Stromal cell of bone marrow (primary cell): ENCODE results near the gene TMEM106B.
A peak's percentile ranks its signal among the peaks of the same experiment; 100 is the strongest.

Experiments used
- DNase-seq: peaks from one replicate; pipeline ENCODE4 v3.0.0-alpha.2; 2012; ENCODE audit warnings: low read depth

Gene TMEM106B

DNA sequence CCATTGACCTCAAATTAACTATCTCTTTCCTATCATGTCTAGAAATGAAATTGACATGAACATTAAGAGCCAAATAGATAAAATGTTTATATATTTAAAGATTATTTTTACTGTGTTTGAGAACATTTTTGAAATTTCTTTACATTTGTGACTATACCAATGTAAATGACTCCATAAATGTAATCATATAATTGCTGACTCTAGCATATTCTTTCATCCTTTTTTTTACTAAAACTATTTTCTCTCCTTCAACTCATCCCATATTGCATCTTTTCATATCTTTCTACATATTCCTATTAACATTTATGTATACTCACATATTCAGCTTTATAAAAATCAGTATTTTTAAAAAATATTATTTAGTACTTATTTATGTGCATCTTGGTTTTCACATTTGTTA, 16.9 kb downstream of the TMEM106B start:
- no peak for DNase-seq

DNA sequence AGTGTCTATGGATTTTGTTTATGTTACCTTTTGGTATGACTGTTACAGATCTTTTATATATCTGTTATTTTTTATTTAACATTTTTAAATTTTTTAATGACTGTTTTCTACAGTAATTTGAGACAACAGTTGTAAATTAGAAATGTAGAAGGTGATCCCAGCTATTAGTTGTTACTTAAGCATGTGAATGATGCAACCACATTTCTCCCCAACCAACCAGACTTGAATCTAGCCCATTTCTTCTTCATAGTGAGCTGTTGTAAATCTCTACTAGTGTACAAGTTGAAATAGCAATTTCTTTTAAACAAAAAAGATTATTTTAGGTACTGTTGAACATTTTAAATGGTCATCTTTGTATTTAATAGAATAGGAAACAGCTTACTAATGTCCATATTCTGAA, 18.0 kb downstream of the TMEM106B start:
- no peak for DNase-seq

DNA sequence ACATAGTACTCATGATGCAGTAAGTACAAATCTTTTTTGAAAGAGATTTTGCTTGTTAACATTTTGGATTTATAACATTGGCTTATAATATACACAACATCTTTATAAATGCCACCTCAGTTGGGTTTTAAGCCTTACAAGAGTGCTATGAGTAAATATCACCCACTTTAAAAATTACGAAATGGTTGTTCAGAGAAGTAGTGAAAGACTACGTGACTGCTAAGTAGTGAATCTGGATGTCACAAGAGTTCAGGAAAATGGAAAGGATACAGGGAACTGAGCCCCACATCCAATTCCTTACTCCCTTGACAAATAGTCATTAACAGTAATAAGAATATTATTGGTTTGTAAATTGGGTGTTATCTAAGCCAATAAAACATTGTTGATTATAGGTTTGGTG, 20.0 kb downstream of the TMEM106B start:
- DNase-seq = no peak

DNA sequence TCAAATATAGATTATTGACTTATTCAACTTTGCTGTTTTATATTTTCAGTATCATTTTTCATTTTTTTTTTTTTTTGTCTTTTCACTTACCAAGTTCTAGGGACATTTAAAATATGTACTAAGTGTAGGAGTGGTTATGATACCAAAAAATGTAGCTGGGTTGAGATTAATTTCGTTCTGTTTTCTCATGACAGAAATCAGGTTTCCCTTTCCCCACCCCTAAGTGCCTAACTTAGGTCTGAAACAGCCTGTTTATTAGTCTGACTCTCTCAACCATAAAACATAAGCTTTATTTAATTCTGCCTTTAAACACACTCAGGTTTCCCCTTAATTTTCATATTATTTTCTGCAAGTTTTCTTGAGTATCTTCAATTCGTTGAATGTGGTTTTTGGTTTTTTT, 22.1 kb downstream of the TMEM106B start:
- no peak for DNase-seq

DNA sequence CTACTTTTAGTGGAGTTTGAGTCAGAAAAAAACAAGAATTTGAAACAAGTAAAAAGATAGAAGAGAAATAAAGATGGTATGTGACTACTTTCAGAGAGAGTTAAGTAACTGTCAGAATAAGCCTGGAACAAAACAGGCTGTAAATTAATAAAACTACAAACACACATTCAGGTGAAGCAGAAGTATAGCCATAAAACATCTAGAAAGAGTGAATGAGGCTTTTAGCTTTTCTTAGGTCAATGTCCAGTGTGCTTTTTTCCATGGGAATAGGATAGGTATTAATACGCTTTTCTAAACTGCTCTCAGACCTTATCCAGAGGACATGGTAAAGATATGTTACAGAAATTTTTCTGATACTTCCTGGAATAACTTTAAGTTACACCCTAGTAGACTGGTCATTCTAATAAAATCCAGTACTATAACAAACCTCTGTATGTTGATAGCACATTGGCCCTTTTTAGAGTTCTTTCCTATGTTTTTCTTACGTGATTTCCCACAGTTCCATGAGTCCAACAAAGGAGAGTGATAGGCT, 23.3 kb downstream of the TMEM106B start:
- DNase-seq = no peak

DNA sequence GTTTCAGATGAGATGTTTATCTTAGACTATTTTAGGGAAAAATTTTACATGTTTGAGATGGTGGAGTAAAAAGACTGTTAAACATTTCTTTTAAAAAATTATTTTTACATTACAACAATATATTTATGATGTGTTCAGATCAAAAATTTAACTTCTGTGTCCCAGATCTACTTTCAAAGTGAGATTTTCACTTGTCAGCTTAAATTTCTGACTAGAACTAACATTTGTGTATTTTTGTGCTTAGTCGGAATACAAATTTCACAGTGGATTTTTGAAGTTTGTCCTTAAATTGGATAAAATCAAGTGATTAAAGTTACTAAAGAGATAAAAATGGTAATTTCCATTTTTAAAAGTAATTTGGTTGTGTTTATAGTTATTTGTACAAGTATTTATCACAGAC, 24.9 kb downstream of the TMEM106B start:
- DNase-seq = no peak

DNA sequence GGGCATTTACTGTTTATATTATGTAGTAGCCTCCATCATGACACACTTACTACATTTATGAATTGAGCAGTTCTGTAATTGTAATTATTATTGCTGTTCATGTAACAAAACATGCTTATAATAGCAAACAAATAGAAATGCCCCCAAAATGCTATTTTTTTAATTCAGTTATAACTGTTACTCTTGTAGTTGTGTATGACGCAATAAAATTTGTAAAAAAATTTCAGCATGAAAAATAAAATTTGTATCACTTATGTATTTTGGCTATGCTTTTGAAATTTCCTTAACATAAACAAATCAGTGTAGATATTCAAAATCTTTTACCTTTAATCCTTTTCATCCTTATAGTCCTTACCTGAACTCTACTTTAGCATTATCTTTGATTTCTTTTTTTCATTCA, 25.9 kb downstream of the TMEM106B start:
- DNase-seq = no peak

DNA sequence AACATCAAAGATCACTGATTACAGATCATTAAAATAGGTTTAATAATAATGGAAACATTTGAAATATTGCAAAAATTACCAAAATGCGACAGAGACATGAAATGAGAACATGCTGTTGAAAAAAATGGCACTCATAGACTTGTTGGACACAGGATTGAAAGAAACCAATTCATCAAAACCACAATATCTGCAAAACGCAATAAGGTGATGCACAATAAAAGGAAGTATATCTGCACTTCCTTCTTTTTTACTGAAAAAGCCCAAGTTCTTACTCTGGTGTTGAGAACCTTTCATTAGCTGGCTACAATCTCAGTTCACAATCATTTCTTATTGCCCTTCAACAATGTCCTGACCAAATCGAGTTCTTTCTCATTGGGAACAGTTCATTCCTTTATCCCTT, 28.7 kb downstream of the TMEM106B start:
- no peak for DNase-seq

DNA sequence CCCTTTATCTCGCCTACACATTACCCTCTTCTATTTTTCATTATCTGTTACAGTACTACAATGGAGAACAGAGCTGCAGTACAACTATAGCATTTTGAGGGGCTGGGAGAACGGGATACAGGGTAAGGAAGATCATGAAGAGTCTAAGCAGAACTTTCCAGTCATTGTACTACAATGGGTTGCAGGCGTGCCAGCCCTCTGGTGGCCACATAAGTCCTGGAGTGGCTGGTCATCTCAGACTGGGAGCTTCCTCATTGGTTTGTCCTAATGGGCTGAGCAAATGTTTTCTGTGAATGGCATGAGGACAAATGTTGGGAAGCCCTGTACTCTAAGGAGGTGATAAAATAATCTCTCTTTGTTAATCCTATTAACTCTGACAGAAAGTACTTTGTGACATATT, 33.0 kb downstream of the TMEM106B start:
- no peak for DNase-seq

DNA sequence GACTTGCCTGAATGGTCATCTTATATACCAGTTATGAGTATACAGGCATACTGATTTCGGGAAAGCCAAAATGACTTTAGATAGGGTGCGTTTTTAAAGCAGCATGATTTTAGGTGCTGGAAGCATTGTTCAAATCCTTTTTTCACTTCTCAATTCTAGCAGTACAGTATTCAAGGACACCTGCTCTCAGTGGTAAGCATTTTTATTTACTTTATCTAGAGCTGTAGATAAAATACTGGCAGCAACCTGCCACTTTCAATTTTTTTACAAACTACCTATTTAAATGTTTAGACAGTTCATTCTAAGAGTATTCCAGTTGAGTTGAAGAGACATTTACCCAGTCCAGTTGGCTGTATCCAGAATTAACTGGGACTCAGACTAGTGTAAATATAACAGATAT, 33.6 kb downstream of the TMEM106B start:
- no peak for DNase-seq

DNA sequence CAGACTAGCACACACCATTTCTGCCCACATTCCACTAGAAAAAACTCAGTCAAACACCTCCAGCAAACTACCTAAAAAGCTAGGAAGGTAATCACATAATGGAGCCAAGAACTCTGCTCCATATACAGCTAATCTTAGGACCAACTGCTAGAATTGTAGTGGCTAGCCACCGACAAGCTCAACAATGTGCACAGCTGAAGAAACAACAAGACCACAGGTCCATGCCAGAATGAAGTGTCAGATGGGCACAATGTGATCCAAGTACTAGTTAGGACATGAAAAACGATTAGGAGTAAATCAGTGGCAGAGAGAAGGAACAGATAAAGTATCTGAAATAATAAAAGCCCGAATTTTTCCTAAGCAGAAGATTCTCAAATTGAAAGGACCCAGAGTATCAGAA, 38.6 kb downstream of the TMEM106B start:
- DNase-seq = no peak

DNA sequence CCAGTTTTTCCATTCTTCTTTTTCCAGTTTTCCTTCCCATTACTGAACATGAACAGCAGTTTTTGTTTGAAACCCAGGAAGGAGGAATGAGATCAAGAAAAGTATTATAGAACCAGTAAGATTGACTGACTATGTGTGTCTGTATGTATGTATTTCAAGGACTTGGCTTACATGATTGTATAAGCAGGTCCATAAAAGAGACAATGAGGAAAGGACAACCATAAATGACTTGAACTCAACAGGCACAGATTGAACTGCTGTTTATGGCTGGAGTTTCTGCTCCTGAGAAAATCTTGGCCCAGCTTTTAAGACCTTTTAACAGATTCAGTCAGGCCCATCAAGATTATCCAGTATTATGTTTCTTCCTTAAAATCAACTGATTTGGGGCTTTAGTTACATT, 39.1 kb downstream of the TMEM106B start:
- DNase-seq = no peak

DNA sequence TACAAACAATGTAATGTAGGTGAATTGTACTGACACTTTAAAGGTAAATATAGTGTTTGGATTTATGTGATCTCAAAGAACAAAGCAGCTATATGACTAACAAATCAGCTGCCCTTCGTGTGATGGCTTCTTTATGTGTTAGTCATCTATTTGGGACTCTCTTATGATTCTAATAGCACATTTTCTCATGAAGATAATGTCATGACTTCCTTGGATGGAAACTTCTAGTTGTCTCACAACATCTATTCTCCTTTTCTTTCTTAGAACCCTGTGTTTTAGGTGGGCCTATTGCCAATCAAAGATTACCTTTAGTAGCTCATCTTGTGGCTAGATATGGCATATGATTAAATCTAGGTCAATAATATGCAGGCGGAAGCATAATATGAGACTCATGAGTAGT, 45.0 kb downstream of the TMEM106B start:
- DNase-seq = no peak

DNA sequence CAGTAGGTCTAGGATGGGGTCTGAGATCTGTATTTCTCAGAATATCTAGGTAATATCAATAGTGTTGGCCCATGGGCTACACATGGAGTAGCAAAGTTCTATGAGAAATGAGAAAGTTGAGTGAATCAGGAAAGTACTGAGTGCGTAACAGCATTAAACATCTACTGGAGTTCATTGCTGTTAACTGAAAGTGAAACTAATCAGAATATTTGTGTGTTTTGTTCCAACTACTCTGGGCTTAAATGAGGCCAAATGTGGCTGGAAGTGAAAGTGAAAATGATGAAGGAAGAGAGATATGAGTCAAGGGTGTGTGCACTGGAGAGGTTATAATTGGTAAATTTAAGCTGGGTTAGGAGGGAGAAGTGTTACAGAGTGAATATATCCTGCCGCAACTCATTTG, 46.5 kb downstream of the TMEM106B start:
- peak; percentile 26 for DNase-seq

DNA sequence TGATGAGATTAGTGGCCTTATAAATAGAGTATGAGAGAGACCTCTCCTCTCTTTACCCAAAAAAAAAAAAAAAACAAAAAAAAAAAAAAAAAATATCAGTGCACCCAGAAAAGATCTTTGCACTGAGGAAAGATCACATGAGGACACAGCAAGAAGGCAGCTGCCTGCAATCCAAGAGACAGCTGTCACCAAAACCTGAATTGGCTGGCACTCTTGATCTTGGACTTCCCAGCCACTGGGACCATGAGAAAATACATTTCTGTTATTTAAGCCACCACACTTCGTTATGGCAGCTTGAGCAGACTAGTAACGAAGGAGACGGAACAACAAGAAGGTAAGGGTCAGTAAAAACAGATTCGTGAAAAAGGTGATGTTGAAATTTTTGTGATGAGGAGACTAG, 47.0 kb downstream of the TMEM106B start:
- DNase-seq = no peak

DNA sequence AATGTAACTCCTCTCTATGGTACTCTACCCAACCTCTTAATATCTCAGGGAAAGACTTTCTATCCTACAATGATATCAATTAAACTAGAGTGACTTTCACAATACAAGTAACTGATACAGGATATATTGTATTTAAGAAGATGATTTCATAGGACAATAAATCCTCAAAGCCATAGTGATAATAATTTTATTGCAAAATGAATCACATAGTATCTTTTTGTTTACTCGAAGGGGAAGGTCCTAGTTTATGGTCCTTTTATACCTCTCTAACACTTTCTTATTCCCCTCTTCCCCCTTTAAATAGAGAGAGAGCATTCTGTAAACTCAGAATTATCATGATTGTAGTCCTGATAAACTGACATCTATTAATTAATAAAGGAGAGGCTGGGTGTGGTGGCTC, 56.4 kb downstream of the TMEM106B start:
- no peak for DNase-seq

DNA sequence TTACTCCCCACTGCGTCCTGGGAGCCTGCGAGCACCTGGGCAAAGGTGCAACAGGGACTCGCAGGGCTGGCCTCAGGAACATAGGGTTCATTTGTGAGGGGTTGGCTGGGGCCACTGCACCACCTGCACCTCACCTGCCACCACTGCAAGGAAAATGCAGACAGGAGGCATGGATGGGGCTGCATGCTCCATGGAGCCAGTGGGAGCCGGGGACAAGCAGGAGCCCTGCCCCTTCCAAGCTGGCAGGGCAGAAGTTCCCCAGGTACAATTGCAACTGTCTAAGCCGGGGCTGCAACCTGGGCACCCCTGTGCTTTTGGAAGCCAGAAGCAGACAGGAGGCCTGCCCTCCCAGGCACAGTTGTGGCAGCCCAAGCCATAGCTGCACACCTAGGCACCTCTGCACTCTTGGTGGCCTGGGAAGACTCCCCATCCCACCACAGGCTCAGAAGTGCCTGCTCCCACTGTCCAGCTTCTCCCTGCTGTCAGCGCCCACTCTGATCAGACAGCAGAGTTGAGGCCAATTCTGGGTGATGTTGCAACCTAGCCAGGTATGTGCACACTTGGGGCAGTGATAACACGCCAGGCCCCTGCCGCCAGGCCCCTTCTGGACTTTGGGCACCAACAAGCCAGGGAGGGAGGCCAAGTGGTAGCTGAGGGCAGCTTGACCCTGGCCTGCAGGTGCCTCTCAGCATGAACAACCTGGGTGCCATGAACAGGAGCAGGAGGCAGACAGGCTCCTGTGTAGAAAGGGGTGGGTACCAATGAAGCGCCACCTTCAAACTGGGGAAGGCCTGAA, 58.2 kb downstream of the TMEM106B start:
- no peak for DNase-seq

DNA sequence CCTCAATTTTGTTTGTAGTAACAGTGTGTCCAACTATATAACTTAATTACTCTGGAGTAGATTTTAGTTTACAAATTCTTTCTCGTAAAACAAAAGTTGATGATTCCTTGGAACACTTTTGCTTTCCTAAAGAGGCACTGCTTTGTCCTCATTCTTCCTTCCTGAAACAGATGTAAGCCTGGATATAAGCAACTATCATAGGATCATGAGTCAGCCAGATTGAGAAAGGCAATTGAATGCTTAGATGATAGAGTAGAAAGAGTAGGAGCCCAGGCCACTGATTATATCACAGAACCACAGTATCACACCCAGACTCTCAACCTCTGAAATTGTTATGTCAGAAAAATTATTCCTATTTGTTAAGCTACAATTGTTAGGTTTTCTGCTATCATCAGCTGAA, 69.9 kb downstream of the TMEM106B start:
- no peak for DNase-seq

DNA sequence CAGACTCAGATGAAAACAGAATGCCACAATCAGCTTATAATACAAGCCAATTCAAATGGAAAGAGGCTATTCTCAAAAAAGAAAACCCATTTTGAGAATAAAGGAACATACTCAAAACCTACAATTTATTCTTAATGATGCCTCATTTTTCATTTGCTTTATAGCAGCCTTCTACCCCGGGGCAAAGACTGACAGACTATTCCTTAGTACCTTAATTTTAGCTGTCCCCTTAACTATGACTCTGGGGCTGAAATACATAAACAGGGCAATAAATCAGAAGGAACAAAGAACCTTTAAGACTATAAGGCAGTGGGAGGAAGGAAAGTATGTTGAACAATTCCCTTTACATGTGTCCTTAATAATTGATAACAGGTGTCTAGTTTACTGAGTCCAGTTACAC, 76.8 kb downstream of the TMEM106B start:
- no peak for DNase-seq

DNA sequence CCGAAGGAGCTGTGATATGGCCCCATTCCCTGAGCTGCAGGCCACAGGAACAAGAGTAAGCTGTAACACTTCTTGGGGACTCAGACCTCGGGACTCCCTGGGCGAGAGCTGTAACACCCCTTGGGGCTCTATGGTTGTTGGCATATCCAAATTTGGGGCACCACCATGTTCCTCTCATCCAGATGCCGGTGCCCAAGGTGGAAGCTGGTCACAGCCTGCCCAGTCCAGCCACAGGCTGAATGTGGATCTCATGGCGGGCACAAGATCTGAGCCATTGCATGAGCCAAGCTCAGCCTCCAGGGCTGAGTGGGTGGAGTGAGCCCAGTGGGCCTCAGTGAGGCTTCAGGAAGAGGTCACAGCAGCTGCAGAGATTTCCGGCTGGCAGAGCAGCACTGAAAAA, 78.9 kb downstream of the TMEM106B start:
- no peak for DNase-seq

DNA sequence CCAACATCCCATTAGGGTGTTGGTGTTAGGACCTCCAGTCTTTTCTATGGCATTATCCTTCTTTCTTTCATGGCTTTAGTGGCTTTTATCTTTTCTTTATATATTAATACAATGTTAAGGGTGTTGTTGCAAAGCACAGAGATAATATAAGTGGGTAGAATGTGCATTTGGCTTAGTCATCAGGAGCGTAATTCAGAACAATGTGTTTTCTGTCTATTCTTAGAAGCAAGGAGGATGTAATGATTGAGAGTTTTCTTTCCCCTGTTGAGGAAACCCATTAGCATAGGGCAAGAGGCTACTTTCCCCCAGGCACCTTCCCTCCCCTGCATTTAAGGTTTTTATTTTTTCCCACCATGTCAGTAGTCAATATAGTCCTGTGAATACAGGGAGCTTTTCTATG, 79.7 kb downstream of the TMEM106B start:
- DNase-seq = no peak

DNA sequence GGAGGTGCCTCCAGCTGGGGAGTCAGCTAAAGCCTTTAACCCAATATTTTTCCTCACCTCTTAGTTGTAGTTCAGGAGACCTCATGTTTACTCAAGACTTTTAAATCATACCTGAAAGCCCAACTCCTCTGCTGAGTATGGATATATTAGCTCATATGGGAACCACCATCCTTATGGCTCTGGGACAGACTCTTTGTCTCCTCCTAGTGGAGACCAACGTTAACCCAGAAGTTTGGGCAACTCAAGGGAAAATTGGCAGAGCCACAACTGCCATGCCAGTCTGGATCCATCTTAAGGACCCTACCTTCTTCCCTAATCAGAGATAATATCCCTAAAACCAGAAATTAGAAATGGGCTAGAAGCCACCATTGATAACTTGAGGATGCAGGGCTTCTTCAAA, 80.8 kb downstream of the TMEM106B start:
- DNase-seq = no peak
